Omental fat pad (tissue), 4 donors: ENCODE data around the gene TMPRSS4. TPM values are rescaled to one million over a fixed set of nuclear protein-coding genes. Genes with fewer than 3 reads are reported as not detected.

Source experiments
- ATAC-seq: fragments of 150-250 bp; one replicate; pipeline ENCODE4 v1.9.1; 2016; ENCODE audit warnings: mild to moderate bottlenecking, moderate library complexity; ENCODE audit not compliant: low FRiP score
- DNase-seq: peaks from one replicate; pipeline ENCODE4 v3.0.0-alpha.2; 2019; ENCODE audit warnings: low spot score
- CTCF ChIP-seq, 3 donors: fragments of 450-650 bp; IDR thresholded peaks; one replicate each; pipeline ENCODE4 v1.5.1; 2016 to 2017; ENCODE audit warnings: antibody characterized with exemption in 3 of 3, mild to moderate bottlenecking in 3 of 3, moderate library complexity in 2 of 3
- total RNA-seq, 4 donors: library from RNA; depleted of rRNA; stranded (reverse); fragments of >200 nt; gene quantifications; one replicate each; pipeline ENCODE4 v1.1.0, GENCODE V29; 2016

TMPRSS4 gene
- total RNA-seq, 4 donors from 2014 or later: not detected

GRCh38 chr11:118071416-118072030, 5.4 kb upstream of the TMPRSS4 start:
- no peak for ATAC-seq
- no peak for TF ChIP-seq CTCF (IDR thresholded peaks at IDR 0.05)
- DNase-seq: no peak

- DNase-seq: no peak
- ATAC-seq: no peak
- TF ChIP-seq CTCF (IDR thresholded peaks at IDR 0.05): no peak
These were observed 3.3 kb upstream of the TMPRSS4 start for GRCh38 chr11:118073554-118073953.

GRCh38 chr11:118074091-118074685, 2.7 kb upstream of the TMPRSS4 start:
- DNase-seq (no peak), ATAC-seq (no peak)
- no peak for TF ChIP-seq CTCF (IDR thresholded peaks at IDR 0.05)

GRCh38 chr11:118074785-118075184, 2.1 kb upstream of the TMPRSS4 start:
- TF ChIP-seq CTCF (IDR thresholded peaks at IDR 0.05): no peak

GRCh38 chr11:118078911-118079411, 2.1 kb downstream of the TMPRSS4 start:
- TF ChIP-seq CTCF (IDR thresholded peaks at IDR 0.05): no peak
- ATAC-seq (no peak), DNase-seq (no peak)

More at GRCh38 chr11:118074785-118075184, 2.1 kb upstream of the TMPRSS4 start:
- no peak for DNase-seq
- no peak for ATAC-seq

- TF ChIP-seq CTCF (IDR thresholded peaks at IDR 0.05): no peak
- ATAC-seq (no peak), DNase-seq (no peak)
These were observed 2.6 kb downstream of the TMPRSS4 start for GRCh38 chr11:118079491-118079890.

- no peak for ATAC-seq
These were observed 3.4 kb downstream of the TMPRSS4 start for GRCh38 chr11:118080296-118080695.

More at GRCh38 chr11:118080296-118080695, 3.4 kb downstream of the TMPRSS4 start:
- no peak for DNase-seq
- TF ChIP-seq CTCF (IDR thresholded peaks at IDR 0.05): no peak
